Activated naive CD4-positive, alpha-beta T cell treated with anti-CD3 and anti-CD28 coated beads, Interleukin-2, amount 10 ng/mL, durations not matched to agents 7 days and 5 days (primary cell): ENCODE data around the gene THOC6.

Experiments used
- CTCF ChIA-PET: fragments of 350-600 bp; sonication (Branson Sonifier 250); formaldehyde crosslinking; loops from one replicate; lab custom pipeline; 2021; ENCODE audit warnings: antibody characterized with exemption; lab: Charles Lee
- DNase-seq: peaks from one replicate; pipeline ENCODE4 v3.0.0-alpha.2; 2020
- H3K27ac Mint-ChIP-seq: one replicate; pipeline ENCODE4 v1.8.0; 2021; ENCODE audit warnings: mild to moderate bottlenecking, moderate library complexity, mixed read lengths
- H3K27me3 Mint-ChIP-seq: one replicate; pipeline ENCODE4 v1.8.0; 2021; ENCODE audit warnings: mild to moderate bottlenecking, mixed read lengths
- H3K36me3 Mint-ChIP-seq: one replicate; pipeline ENCODE4 v1.8.0; 2021; ENCODE audit warnings: mixed read lengths
- H3K4me1 Mint-ChIP-seq: one replicate; pipeline ENCODE4 v1.8.0; 2021; ENCODE audit warnings: mixed read lengths
- H3K4me3 Mint-ChIP-seq: one replicate; pipeline ENCODE4 v1.8.0; 2021; ENCODE audit warnings: mild to moderate bottlenecking, moderate library complexity, mixed read lengths
- H3K9me3 Mint-ChIP-seq: one replicate; pipeline ENCODE4 v1.8.0; 2021; ENCODE audit warnings: mixed read lengths

Gene THOC6

GRCh38 chr16:3003582-3004270 is 20.1 kb upstream of the THOC6 start:
- no peaks in the 10 kb centered on the region for H3K9me3 Mint-ChIP-seq
- H3K27me3 Mint-ChIP-seq: peaks cover 71% of the 10 kb centered on the region
- H3K4me3 Mint-ChIP-seq: peak overlapping the region; percentile 73
- H3K36me3 Mint-ChIP-seq: no peaks in the 10 kb centered on the region
- CTCF ChIA-PET: interaction anchor here (0.7 to 17.3 kb wide), 8 partner anchors 11 to 115 kb away, joined by 3 to 300 read pairs (median 4); partner anchors contain the start of genes CLDN6, HCFC1R1, PAQR4 and THOC6
- peak overlapping the region; percentile 72 for H3K27ac Mint-ChIP-seq
- peaks cover 35% of the 10 kb centered on the region for H3K4me1 Mint-ChIP-seq
- peak; percentile 99 for DNase-seq

- H3K9me3 Mint-ChIP-seq: no peaks in the 10 kb centered on the region
- CTCF ChIA-PET: interaction anchor here (0.7 to 17.3 kb wide), 8 partner anchors 10 to 116 kb away, joined by 3 to 300 read pairs (median 4); partner anchors contain the start of genes CLDN6, HCFC1R1, PAQR4 and THOC6
- H3K27ac Mint-ChIP-seq: no peak overlapping the region
- peak; percentile 46 for DNase-seq
- H3K4me1 Mint-ChIP-seq: peaks cover 37% of the 10 kb centered on the region
- H3K27me3 Mint-ChIP-seq: peaks cover 71% of the 10 kb centered on the region
- no peaks in the 10 kb centered on the region for H3K36me3 Mint-ChIP-seq
- no peak overlapping the region for H3K4me3 Mint-ChIP-seq
These were observed 19.5 kb upstream of the THOC6 start for GRCh38 chr16:3004319-3004718.

- Mint-ChIP-seq H3K9me3 (no peaks in the 10 kb centered on the region), H3K36me3 (no peaks in the 10 kb centered on the region), H3K27me3 (peaks cover 71% of the 10 kb centered on the region), H3K27ac (no peak overlapping the region), H3K4me1 (peaks cover 40% of the 10 kb centered on the region), H3K4me3 (peak overlapping the region; percentile 77)
- CTCF ChIA-PET: interaction anchor here (17.3 kb wide), 1 partner anchor 22 kb away, joined by 300 read pairs; the partner anchor contains the start of genes CLDN6, HCFC1R1, THOC6 and TNFRSF12A
- DNase-seq: peak; percentile 42
These were observed 19.0 kb upstream of the THOC6 start for GRCh38 chr16:3004781-3005284.

GRCh38 chr16:3007059-3007956 is 16.5 kb upstream of the THOC6 start:
- CTCF ChIA-PET: interaction anchor here (1.0 to 17.3 kb wide), 5 partner anchors 19 to 156 kb away, joined by 3 to 300 read pairs (median 3); partner anchors contain the start of genes CLDN6, HCFC1R1, PKMYT1 and THOC6
- Mint-ChIP-seq H3K4me3 (no peak overlapping the region), H3K4me1 (peaks cover 40% of the 10 kb centered on the region), H3K9me3 (no peaks in the 10 kb centered on the region), H3K36me3 (no peaks in the 10 kb centered on the region), H3K27me3 (peaks cover 82% of the 10 kb centered on the region), H3K27ac (peak overlapping the region; percentile 60)
- DNase-seq: no peak

GRCh38 chr16:3007957-3008689 is 15.7 kb upstream of the THOC6 start:
- Mint-ChIP-seq H3K27ac (peak overlapping the region; percentile 60), H3K36me3 (no peaks in the 10 kb centered on the region), H3K4me1 (peaks cover 40% of the 10 kb centered on the region), H3K27me3 (peaks cover 86% of the 10 kb centered on the region), H3K4me3 (peak overlapping the region; percentile 49), H3K9me3 (no peaks in the 10 kb centered on the region)
- DNase-seq: peak; percentile 46
- CTCF ChIA-PET: interaction anchor here (1.4 to 17.3 kb wide), 4 partner anchors 19 to 155 kb away, joined by 3 to 300 read pairs (median 4); partner anchors contain the start of genes CLDN6, HCFC1R1, PKMYT1 and THOC6

- CTCF ChIA-PET: interaction anchor here (17.3 kb wide), 1 partner anchor 18 kb away, joined by 300 read pairs; the partner anchor contains the start of genes CLDN6, HCFC1R1, THOC6 and TNFRSF12A
- Mint-ChIP-seq H3K4me1 (peaks cover 40% of the 10 kb centered on the region), H3K36me3 (no peaks in the 10 kb centered on the region), H3K9me3 (no peaks in the 10 kb centered on the region), H3K27me3 (peaks cover 90% of the 10 kb centered on the region), H3K4me3 (no peak overlapping the region), H3K27ac (no peak overlapping the region)
- no peak for DNase-seq
These were observed 15.2 kb upstream of the THOC6 start for GRCh38 chr16:3008690-3009037.

GRCh38 chr16:3009568-3010390 is 14.1 kb upstream of the THOC6 start:
- Mint-ChIP-seq H3K4me1 (peaks cover 39% of the 10 kb centered on the region), H3K36me3 (no peaks in the 10 kb centered on the region), H3K27me3 (peaks cover 95% of the 10 kb centered on the region), H3K4me3 (no peak overlapping the region), H3K9me3 (no peaks in the 10 kb centered on the region), H3K27ac (no peak overlapping the region)
- CTCF ChIA-PET: interaction anchor here (17.3 kb wide), 1 partner anchor 17 kb away, joined by 300 read pairs; the partner anchor contains the start of genes CLDN6, HCFC1R1, THOC6 and TNFRSF12A
- DNase-seq: no peak

- Mint-ChIP-seq H3K4me1 (peaks cover 37% of the 10 kb centered on the region), H3K36me3 (no peaks in the 10 kb centered on the region), H3K27me3 (peaks cover 97% of the 10 kb centered on the region), H3K4me3 (no peak overlapping the region), H3K9me3 (no peaks in the 10 kb centered on the region), H3K27ac (no peak overlapping the region)
- DNase-seq: no peak
- CTCF ChIA-PET: interaction anchor here (17.3 kb wide), 1 partner anchor 16 kb away, joined by 300 read pairs; the partner anchor contains the start of genes CLDN6, HCFC1R1, THOC6 and TNFRSF12A
These were observed 13.3 kb upstream of the THOC6 start for GRCh38 chr16:3010510-3010909.

GRCh38 chr16:3012246-3012645 is 11.6 kb upstream of the THOC6 start:
- Mint-ChIP-seq H3K4me3 (no peak overlapping the region), H3K4me1 (peaks cover 23% of the 10 kb centered on the region), H3K36me3 (no peaks in the 10 kb centered on the region), H3K27me3 (peaks cover 98% of the 10 kb centered on the region), H3K9me3 (no peaks in the 10 kb centered on the region), H3K27ac (no peak overlapping the region)
- no peak for DNase-seq
- CTCF ChIA-PET: interaction anchor here (17.3 kb wide), 1 partner anchor 15 kb away, joined by 300 read pairs; the partner anchor contains the start of genes CLDN6, HCFC1R1, THOC6 and TNFRSF12A

- no peak within 1 kb of the TSS for H3K27ac Mint-ChIP-seq
- H3K4me1 Mint-ChIP-seq: peaks cover 16% of the 10 kb centered on the region
- no peak for DNase-seq
- no peak within 1 kb of the TSS for H3K4me3 Mint-ChIP-seq
- no peaks in the 10 kb centered on the region for H3K36me3 Mint-ChIP-seq
- no peaks in the 10 kb centered on the region for H3K9me3 Mint-ChIP-seq
- CTCF ChIA-PET: interaction anchor here (17.3 kb wide), 1 partner anchor 14 kb away, joined by 300 read pairs; the partner anchor contains the start of genes CLDN6, HCFC1R1, THOC6 and TNFRSF12A
- H3K27me3 Mint-ChIP-seq: peaks cover 95% of the 10 kb centered on the region
These were observed 10.9 kb upstream of the THOC6 start, which contains the start of gene CLDN9 for GRCh38 chr16:3012828-3013420. TSS of gene CLDN9 (plus strand) at chr16:3012923. CDS start at chr16:3013363, 440 bp downstream.

- Mint-ChIP-seq H3K9me3 (no peaks in the 10 kb centered on the region), H3K27ac (no peak overlapping the region), H3K36me3 (no peaks in the 10 kb centered on the region), H3K4me3 (no peak overlapping the region), H3K27me3 (peaks cover 95% of the 10 kb centered on the region), H3K4me1 (peaks cover 14% of the 10 kb centered on the region)
- DNase-seq: no peak
- CTCF ChIA-PET: interaction anchor here (0.6 to 17.3 kb wide), 2 partner anchors 13 to 19 kb away, joined by 3 to 300 read pairs; partner anchors contain the start of genes CLDN6, HCFC1R1, THOC6 and TNFRSF12A
These were observed 10.3 kb upstream of the THOC6 start for GRCh38 chr16:3013491-3013951.
